ENCODE data around the gene PCDHA2.

Gene PCDHA2

GRCh38 chr5:140802781-140803271, 8.2 kb downstream of the PCDHA2 start:
- no peak for TF ChIP-seq YY1 (IDR thresholded peaks at IDR 0.05; ENCODE audit: low read depth)
- TF ChIP-seq ZBTB7A (IDR thresholded peaks at IDR 0.05; ENCODE audit: low read depth) = no peak
- TF ChIP-seq NFIC (IDR thresholded peaks at IDR 0.05) = no peak

- TF ChIP-seq TCF12 (IDR thresholded peaks at IDR 0.05; ENCODE audit: low read depth) (no peak), CREB1 (IDR thresholded peaks at IDR 0.05; ENCODE audit: low read depth) (no peak), FOXM1 (IDR thresholded peaks at IDR 0.05; ENCODE audit: borderline replicate concordance, low read depth) (no peak), YY1 (IDR thresholded peaks at IDR 0.05; ENCODE audit: low read depth) (no peak), RAD21 (IDR thresholded peaks at IDR 0.05; ENCODE audit: low read depth) (peak; percentile 58), USF1 (IDR thresholded peaks at IDR 0.05) (no peak), EP300 (IDR thresholded peaks at IDR 0.05; ENCODE audit: borderline replicate concordance) (no peak), TAF1 (IDR thresholded peaks at IDR 0.05; ENCODE audit: low read depth) (no peak), REST (IDR thresholded peaks at IDR 0.05; ENCODE audit: low read depth) (no peak), TEAD4 (IDR thresholded peaks at IDR 0.05) (no peak), NFIC (IDR thresholded peaks at IDR 0.05) (no peak), MAX (IDR thresholded peaks at IDR 0.05) (0 out of 2 replicates have a peak, but pooled peaks have one; percentile 21), CEBPB (IDR thresholded peaks at IDR 0.05) (no peak)
These were observed 12.5 kb downstream of the PCDHA2 start, which contains the start of gene PCDHA4 for GRCh38 chr5:140806834-140807775. TSS of gene PCDHA4 (plus strand) at chr5:140807068.

- TF ChIP-seq EP300 (IDR thresholded peaks at IDR 0.05; ENCODE audit: borderline replicate concordance) (no peak), EGR1 (IDR thresholded peaks at IDR 0.05) (no peak), TCF12 (IDR thresholded peaks at IDR 0.05; ENCODE audit: low read depth) (no peak), CEBPB (IDR thresholded peaks at IDR 0.05) (no peak), YY1 (IDR thresholded peaks at IDR 0.05; ENCODE audit: low read depth) (no peak)
These were observed 14.2 kb downstream of the PCDHA2 start for GRCh38 chr5:140808889-140809291.

- TF ChIP-seq FOXM1 (IDR thresholded peaks at IDR 0.05; ENCODE audit: borderline replicate concordance, low read depth) (no peak), RAD21 (IDR thresholded peaks at IDR 0.05; ENCODE audit: low read depth) (peak; percentile 9; the same call in 1 of the 2 replicates), TEAD4 (IDR thresholded peaks at IDR 0.05) (no peak), MAX (IDR thresholded peaks at IDR 0.05) (no peak), NFIC (IDR thresholded peaks at IDR 0.05) (no peak), TAF1 (IDR thresholded peaks at IDR 0.05; ENCODE audit: low read depth) (no peak), EGR1 (IDR thresholded peaks at IDR 0.05) (no peak), CEBPB (IDR thresholded peaks at IDR 0.05) (no peak), TCF12 (IDR thresholded peaks at IDR 0.05; ENCODE audit: low read depth) (no peak)
These were observed 27.0 kb downstream of the PCDHA2 start, which contains the start of gene PCDHA5 for GRCh38 chr5:140821375-140822280. TSS of gene PCDHA5 (plus strand) at chr5:140821613.

GRCh38 chr5:140822281-140822629, 27.6 kb downstream of the PCDHA2 start:
- TF ChIP-seq CREB1 (IDR thresholded peaks at IDR 0.05; ENCODE audit: low read depth) = no peak
- no peak for TF ChIP-seq YY1 (IDR thresholded peaks at IDR 0.05; ENCODE audit: low read depth)
- no peak for TF ChIP-seq NFIC (IDR thresholded peaks at IDR 0.05)
- no peak for TF ChIP-seq USF1 (IDR thresholded peaks at IDR 0.05)

- TF ChIP-seq REST (IDR thresholded peaks at IDR 0.05; ENCODE audit: low read depth) = peak; percentile 34; the same call in 1 of the 2 replicates
These were observed 28.3 kb downstream of the PCDHA2 start for GRCh38 chr5:140822969-140823368.
